Bronchial epithelial cell (primary cell): ENCODE data around the gene PSMG3. TPM values are rescaled to one million over a fixed set of nuclear protein-coding genes. Genes with fewer than 3 reads are reported as not detected.

Experiments used
- DNase-seq: peaks from one replicate; pipeline ENCODE4 v3.0.0-alpha.2; 2010; ENCODE audit warnings: low read depth
- FAIRE-seq: peaks from 2 replicates; lab custom pipeline; 2011; peaks lifted over from hg19 to GRCh38; lab: Jason Lieb, UNC
- H3K27me3 ChIP-seq: 2 replicates; pipeline ENCODE4 v1.5.1; 2011; ENCODE audit warnings: low read length; ENCODE audit not compliant: control insufficient read depth, insufficient read depth
- H3K36me3 ChIP-seq: 2 replicates; pipeline ENCODE4 v1.5.1; 2011; ENCODE audit warnings: low read length; ENCODE audit not compliant: control insufficient read depth, insufficient read depth
- H3K4me3 ChIP-seq: 2 replicates; pipeline ENCODE4 v1.5.1; 2011; ENCODE audit warnings: mild to moderate bottlenecking, low read depth, low read length, control low read depth
- CTCF ChIP-seq: IDR thresholded peaks from 2 replicates; pipeline ENCODE4 v1.5.1; 2011; ENCODE audit warnings: mild to moderate bottlenecking, moderate library complexity, low read length, control low read depth, inconsistent platforms; ENCODE audit not compliant: insufficient read depth, severe bottlenecking
- total RNA-seq: library from RNA; depleted of rRNA; stranded (reverse); fragments of >200 nt; gene quantifications from 2 replicates; pipeline ENCODE4 v1.2.1, GENCODE V29; 2014

PSMG3 gene
- total RNA-seq, 1 donor from 2014 or later, result 50.8 TPM

- no peak for TF ChIP-seq CTCF
- no peak overlapping the region for H3K4me3 ChIP-seq
- H3K36me3 ChIP-seq, result peaks cover 32% of the 10 kb centered on the region
- DNase-seq (no peak), FAIRE-seq (no peak)
- H3K27me3 ChIP-seq, result no peaks in the 10 kb centered on the region
Observed at GRCh38 chr7:1536455-1536742, 33.4 kb downstream of the PSMG3 start.

- Histone ChIP-seq H3K27me3 (no peaks in the 10 kb centered on the region), H3K36me3 (peaks cover 29% of the 10 kb centered on the region), H3K4me3 (no peak overlapping the region)
- no peak for DNase-seq
- TF ChIP-seq CTCF, result no peak
- no peak for FAIRE-seq
Observed at GRCh38 chr7:1535701-1536454, 34.0 kb downstream of the PSMG3 start.

GRCh38 chr7:1535100-1535458, 34.8 kb downstream of the PSMG3 start:
- no peak for DNase-seq
- FAIRE-seq, result no peak

GRCh38 chr7:1534330-1535099, 35.3 kb downstream of the PSMG3 start:
- no peak overlapping the region for H3K4me3 ChIP-seq
- no peaks in the 10 kb centered on the region for H3K27me3 ChIP-seq
- DNase-seq, result no peak
- TF ChIP-seq CTCF, result no peak
- FAIRE-seq, result no peak
- peaks cover 18% of the 10 kb centered on the region for H3K36me3 ChIP-seq

More at GRCh38 chr7:1535100-1535458, 34.8 kb downstream of the PSMG3 start:
- no peaks in the 10 kb centered on the region for H3K27me3 ChIP-seq
- H3K36me3 ChIP-seq, result peaks cover 22% of the 10 kb centered on the region
- TF ChIP-seq CTCF, result no peak
- no peak overlapping the region for H3K4me3 ChIP-seq

- Histone ChIP-seq H3K4me3 (peak overlapping the region; percentile 35), H3K36me3 (peaks cover 11% of the 10 kb centered on the region), H3K27me3 (no peaks in the 10 kb centered on the region)
- DNase-seq (peak; percentile 89), FAIRE-seq (peak; percentile 70)
- no peak for TF ChIP-seq CTCF
Observed at GRCh38 chr7:1533547-1534329, 36.1 kb downstream of the PSMG3 start.
